ENCODE results near the gene GPC2.
"Not testable (repeated sequence)": the region's sequence is repeated elsewhere in the genome, so short reads cannot be mapped to it uniquely, and the experiment has no call there.

The GPC2 gene

DNA sequence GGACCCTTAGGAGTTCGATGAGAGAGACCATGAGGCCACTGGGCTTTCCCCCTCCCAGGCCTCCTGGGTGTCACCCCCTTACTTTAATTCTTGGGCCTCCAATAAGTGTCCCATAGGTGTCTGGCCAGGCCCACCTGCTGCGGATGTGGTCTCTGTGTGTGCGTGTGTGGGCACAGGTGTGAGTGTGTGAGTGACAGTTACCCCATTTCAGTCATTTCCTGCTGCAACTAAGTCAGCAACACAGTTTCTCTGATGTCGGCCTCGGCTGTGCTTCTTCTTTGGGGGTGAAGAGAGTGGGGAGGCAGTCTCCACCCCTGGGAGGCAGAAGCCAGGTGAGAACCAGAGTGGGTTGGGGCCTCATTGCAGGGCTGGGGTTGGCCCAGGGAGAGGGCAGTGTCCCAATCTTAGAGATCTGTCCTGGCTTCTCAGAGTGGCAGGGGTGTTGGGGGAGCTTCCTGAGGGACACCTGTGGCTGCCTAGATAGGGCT lies 44.1 kb upstream of the GPC2 start:
- no peaks in the 10 kb centered on the region for H3K4me1 ChIP-seq
- H3K9me3 ChIP-seq (ENCODE audit: control insufficient read depth, low read length) = no peaks in the 10 kb centered on the region
- H3K27ac ChIP-seq = no peak overlapping the region
- TF ChIP-seq, protein P1, sequence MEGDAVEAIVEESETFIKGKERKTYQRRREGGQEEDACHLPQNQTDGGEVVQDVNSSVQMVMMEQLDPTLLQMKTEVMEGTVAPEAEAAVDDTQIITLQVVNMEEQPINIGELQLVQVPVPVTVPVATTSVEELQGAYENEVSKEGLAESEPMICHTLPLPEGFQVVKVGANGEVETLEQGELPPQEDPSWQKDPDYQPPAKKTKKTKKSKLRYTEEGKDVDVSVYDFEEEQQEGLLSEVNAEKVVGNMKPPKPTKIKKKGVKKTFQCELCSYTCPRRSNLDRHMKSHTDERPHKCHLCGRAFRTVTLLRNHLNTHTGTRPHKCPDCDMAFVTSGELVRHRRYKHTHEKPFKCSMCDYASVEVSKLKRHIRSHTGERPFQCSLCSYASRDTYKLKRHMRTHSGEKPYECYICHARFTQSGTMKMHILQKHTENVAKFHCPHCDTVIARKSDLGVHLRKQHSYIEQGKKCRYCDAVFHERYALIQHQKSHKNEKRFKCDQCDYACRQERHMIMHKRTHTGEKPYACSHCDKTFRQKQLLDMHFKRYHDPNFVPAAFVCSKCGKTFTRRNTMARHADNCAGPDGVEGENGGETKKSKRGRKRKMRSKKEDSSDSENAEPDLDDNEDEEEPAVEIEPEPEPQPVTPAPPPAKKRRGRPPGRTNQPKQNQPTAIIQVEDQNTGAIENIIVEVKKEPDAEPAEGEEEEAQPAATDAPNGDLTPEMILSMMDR (IDR thresholded peaks at IDR 0.05) = no peak
- no peak overlapping the region for H3K9ac ChIP-seq
- H3K27me3 ChIP-seq (ENCODE audit: control insufficient read depth, insufficient read depth, low read length) = no peaks in the 10 kb centered on the region
- no peaks in the 10 kb centered on the region for H3K36me3 ChIP-seq (ENCODE audit: control insufficient read depth, insufficient read depth, low read length)
- H3K4me3 ChIP-seq (ENCODE audit: low read depth, low read length) = no peak overlapping the region
- H3K79me2 ChIP-seq = no peaks in the 10 kb centered on the region
- no peak overlapping the region for H3K4me2 ChIP-seq (ENCODE audit: low read length)
- no peak overlapping the region for H2AFZ ChIP-seq

GRCh38 chr7:100220586-100221230 lies 43.5 kb upstream of the GPC2 start:
- TF ChIP-seq, protein P1 (IDR thresholded peaks at IDR 0.05) = no peak
- H3K4me3 ChIP-seq (ENCODE audit: low read depth, low read length) = no peak overlapping the region
- no peak overlapping the region for H3K4me2 ChIP-seq (ENCODE audit: low read length)
- no peak overlapping the region for H3K27ac ChIP-seq
- no peaks in the 10 kb centered on the region for H3K4me1 ChIP-seq
- no peak overlapping the region for H3K9ac ChIP-seq
- H2AFZ ChIP-seq = no peak overlapping the region
- H3K27me3 ChIP-seq (ENCODE audit: control insufficient read depth, insufficient read depth, low read length) = no peaks in the 10 kb centered on the region
- H3K36me3 ChIP-seq (ENCODE audit: control insufficient read depth, insufficient read depth, low read length) = no peaks in the 10 kb centered on the region
- no peaks in the 10 kb centered on the region for H3K9me3 ChIP-seq (ENCODE audit: control insufficient read depth, low read length)
- no peaks in the 10 kb centered on the region for H3K79me2 ChIP-seq

- not testable (repeated sequence) for H3K27ac ChIP-seq
Measured at GRCh38 chr7:100219801-100220585, 42.8 kb upstream of the GPC2 start, which contains the start of gene PVRIG. PVRIG (plus strand) TSS chr7:100219949; CDS start chr7:100219971, 22 bp downstream.

GRCh38 chr7:100219271-100219737 lies 42.1 kb upstream of the GPC2 start:
- TF ChIP-seq, protein P1 (IDR thresholded peaks at IDR 0.05) = no peak
- no peaks in the 10 kb centered on the region for H3K27me3 ChIP-seq (ENCODE audit: control insufficient read depth, insufficient read depth, low read length)
- no peak overlapping the region for H3K4me3 ChIP-seq (ENCODE audit: low read depth, low read length)
- H3K79me2 ChIP-seq = no peaks in the 10 kb centered on the region
- no peaks in the 10 kb centered on the region for H3K9me3 ChIP-seq (ENCODE audit: control insufficient read depth, low read length)
- no peak overlapping the region for H3K27ac ChIP-seq
- H3K4me2 ChIP-seq (ENCODE audit: low read length) = no peak overlapping the region
- H3K4me1 ChIP-seq = no peaks in the 10 kb centered on the region
- H3K9ac ChIP-seq = no peak overlapping the region
- H3K36me3 ChIP-seq (ENCODE audit: control insufficient read depth, insufficient read depth, low read length) = no peaks in the 10 kb centered on the region
- no peak overlapping the region for H2AFZ ChIP-seq

More at GRCh38 chr7:100219801-100220585, 42.8 kb upstream of the GPC2 start, which contains the start of gene PVRIG:
- H3K79me2 ChIP-seq; H3K4me2 ChIP-seq (ENCODE audit: low read length); H3K36me3 ChIP-seq (ENCODE audit: control insufficient read depth, insufficient read depth, low read length); H3K4me1 ChIP-seq; H3K4me3 ChIP-seq (ENCODE audit: low read depth, low read length); H2AFZ ChIP-seq; H3K9me3 ChIP-seq (ENCODE audit: control insufficient read depth, low read length); H3K27me3 ChIP-seq (ENCODE audit: control insufficient read depth, insufficient read depth, low read length); H3K9ac ChIP-seq: not testable (repeated sequence)

DNA sequence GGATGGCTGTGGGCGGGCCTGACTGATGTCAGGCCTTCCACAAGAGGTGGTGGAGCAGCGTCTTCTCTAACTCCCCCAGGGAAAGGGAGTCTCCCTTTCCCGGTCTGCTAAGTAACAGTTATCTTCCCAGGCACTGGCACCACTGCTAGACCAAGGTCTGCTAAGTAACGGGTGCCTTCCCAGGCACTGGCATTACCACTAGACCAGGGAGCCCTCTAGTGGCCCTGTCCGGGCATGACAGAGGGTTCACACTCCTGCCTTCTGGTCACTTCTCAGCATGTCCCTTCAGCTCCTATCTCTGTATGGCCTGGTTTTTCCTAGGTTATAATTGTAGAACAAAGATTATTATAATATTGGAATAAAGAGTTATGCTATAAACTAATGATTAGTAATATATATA lies 40.8 kb upstream of the GPC2 start:
- H2AFZ ChIP-seq; H3K4me3 ChIP-seq (ENCODE audit: low read depth, low read length); H3K27me3 ChIP-seq (ENCODE audit: control insufficient read depth, insufficient read depth, low read length); H3K9me3 ChIP-seq (ENCODE audit: control insufficient read depth, low read length); H3K9ac ChIP-seq; H3K27ac ChIP-seq; H3K36me3 ChIP-seq (ENCODE audit: control insufficient read depth, insufficient read depth, low read length); H3K4me1 ChIP-seq; H3K4me2 ChIP-seq (ENCODE audit: low read length); H3K79me2 ChIP-seq: not testable (repeated sequence)
- TF ChIP-seq, protein P1 (IDR thresholded peaks at IDR 0.05) = peak; percentile 35
